Stimulated activated CD4-positive, alpha-beta T cell treated with anti-CD3 and anti-CD28 coated beads, TNF-alpha, amount 100 ng/mL, for 1 hour (primary cell): ENCODE data around the gene FLNB.
A peak's percentile ranks its signal among the peaks of the same experiment; 100 is the strongest.
"Not testable (repeated sequence)": the region's sequence is repeated elsewhere in the genome, so short reads cannot be mapped to it uniquely, and the experiment has no call there.

ENCODE experiments used
- DNase-seq, 3 donors: peaks; one replicate each; pipeline ENCODE4 v3.0.0-alpha.2; 2020; ENCODE audit warnings: low read depth in 3 of 3, low spot score in 1 of 3

FLNB gene

GRCh38 chr3:58200121-58200709 lies 192.0 kb downstream of the FLNB start:
- DNase-seq, result no peak

GRCh38 chr3:58200846-58201355 lies 192.7 kb downstream of the FLNB start:
- DNase-seq, result no peak

DNA sequence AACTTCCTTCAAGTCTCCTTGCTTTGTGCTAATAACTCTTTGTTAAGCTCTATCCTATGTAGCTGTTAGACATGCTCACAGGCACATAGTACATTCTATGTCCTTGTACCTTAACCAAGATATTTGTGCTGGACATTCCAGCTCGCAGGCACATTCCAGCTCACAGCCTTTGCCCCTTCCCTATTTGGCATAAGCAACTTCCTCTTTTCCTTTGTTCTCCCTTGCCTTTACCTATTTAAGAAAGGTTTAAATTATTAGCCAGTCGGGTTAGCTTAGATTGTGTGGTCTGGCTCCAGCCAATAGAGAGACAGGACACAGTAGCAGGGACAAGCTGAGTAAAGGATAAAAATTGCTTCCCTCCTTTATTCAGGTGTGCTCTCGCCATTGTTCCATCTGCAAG lies 193.2 kb downstream of the FLNB start:
- not testable (repeated sequence) for DNase-seq

- DNase-seq, result no peak
Measured at GRCh38 chr3:58202917-58203360, 194.7 kb downstream of the FLNB start.

DNA sequence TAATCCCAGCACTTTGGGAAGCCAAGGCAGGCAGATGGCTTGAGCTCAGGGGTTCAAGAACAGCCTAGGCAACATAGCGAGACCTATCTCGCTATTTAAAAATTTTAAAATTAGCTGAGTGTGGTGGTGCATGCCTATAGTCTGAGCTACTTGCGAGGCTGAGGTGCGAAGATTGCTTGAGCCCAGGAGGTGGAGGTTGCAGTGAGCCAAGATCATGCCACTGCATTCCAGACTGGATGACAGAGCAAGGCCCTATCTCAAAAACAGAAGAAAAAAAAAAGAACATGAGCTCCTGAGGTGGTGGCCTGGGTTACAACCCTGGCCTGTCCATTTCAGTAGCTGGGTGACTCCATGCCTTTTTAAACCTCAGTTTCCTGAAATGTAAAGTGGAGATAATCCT lies 195.3 kb downstream of the FLNB start:
- no peak for DNase-seq

DNA sequence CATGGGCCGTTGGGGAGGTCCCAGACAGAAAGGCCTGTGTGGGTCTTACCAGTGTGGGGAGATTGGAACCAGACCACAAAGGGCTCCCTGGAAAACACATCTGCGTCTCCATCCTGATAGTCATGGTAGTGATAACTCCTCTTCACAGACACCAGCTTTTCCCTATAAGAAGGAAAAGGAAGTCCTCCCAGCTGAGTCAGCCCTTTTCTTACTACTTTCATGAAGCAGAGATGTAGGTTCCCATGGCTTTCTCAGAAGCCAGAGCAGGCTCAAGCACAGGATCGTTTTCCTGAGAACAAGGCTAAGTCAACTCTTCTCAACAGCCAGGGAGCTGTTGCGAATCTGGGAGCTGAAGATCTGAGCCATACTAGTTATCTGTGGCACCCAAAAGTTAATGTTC lies 196.5 kb downstream of the FLNB start:
- DNase-seq, result no peak

GRCh38 chr3:58205981-58206380 lies 197.8 kb downstream of the FLNB start:
- DNase-seq, result no peak

- DNase-seq, result no peak
Measured at GRCh38 chr3:58206406-58207011, 198.3 kb downstream of the FLNB start.

DNA sequence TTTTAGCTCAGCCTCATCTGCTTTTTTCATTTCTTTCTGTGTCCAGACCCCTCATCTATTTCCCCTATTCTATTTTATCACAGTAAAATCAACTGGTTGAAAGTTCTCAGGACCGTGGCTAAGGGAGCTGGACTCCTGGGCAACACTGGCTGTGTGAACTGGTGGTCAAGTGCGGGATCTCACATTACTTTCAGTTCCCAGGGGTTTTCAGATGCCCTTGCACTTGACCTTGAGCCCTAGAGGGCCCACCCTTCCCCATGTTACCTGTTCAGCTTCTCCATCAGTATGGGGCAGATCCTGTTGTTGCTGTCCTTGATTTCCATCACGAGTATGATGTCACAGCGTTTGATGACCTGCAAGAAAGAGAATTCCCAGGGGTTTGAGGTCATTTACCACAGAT lies 199.7 kb downstream of the FLNB start:
- DNase-seq, result no peak

GRCh38 chr3:58209933-58210332 lies 201.7 kb downstream of the FLNB start:
- no peak for DNase-seq

- no peak for DNase-seq
Measured at GRCh38 chr3:58210761-58211460, 202.7 kb downstream of the FLNB start, which contains the start of gene DNASE1L3. Gene DNASE1L3, minus strand, starts transcription at chr3:58210972. Its CDS starts 66 bp downstream, at chr3:58210906.

- DNase-seq, result no peak
Measured at GRCh38 chr3:58214484-58215316, 206.5 kb downstream of the FLNB start.

DNA sequence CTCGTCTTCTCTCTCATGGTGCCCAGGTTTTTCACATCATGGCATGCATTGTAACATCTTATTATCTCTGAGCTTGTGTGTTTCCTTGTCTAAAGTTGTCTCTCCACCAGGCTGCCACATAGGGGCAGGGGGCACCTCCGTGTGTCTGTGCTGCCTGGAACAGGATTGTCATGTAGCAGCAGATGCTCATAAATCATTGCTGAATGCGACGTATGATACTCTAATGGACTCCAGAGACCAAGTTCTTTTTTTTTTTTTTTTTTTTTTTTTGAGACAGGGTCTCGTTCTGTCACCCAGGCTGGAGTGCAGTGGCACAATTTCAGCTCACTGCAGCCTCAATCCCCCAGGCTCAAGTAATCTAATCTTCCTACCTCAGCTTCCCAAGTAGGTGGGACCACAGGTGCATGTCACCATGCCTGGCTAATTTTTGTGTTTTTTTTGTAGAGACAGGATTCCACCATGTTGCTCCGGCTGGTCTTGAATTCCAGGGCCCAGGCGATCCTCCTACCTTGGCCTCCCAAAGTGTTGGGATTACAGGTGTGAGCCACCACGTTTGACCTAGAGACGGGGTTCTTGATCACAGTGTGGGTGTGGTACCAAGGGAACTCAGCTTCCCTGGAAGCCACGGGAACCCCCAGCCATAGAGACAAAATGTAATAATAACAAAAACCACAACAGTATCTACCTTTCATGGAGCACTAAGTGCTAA lies 207.2 kb downstream of the FLNB start:
- DNase-seq, result no peak

GRCh38 chr3:58216496-58217195 lies 208.4 kb downstream of the FLNB start:
- no peak for DNase-seq

DNA sequence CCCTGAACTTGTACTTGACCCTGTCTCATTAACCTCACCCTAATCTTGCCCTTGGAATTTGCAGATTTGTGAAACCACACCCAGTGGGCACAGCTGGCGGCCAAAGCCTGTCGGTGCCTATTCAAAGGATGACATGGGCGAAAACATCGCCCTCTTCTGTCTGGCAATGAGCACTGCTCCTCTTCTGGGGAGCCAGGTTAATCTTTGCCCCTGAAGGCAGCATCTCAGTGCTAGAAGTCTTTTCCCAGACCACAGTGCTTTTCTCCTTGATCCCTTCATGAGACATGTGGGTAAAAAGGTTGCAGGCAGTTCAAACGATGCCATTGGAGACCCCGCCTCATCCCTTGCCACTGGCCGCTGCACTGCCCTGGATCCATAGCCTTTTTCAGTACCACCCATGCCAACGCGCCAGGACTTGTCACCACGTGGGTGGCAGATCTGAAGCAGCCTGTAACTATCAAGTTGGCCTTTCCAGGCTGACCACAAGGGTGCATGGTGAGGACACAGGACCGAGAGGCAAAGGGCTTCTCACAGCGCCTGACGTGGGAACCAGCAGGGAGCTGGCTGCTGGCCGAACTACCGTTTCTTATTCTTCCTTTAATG lies 209.1 kb downstream of the FLNB start:
- peak in 2 of 3 donors; percentile 17 to 28 for DNase-seq

DNA sequence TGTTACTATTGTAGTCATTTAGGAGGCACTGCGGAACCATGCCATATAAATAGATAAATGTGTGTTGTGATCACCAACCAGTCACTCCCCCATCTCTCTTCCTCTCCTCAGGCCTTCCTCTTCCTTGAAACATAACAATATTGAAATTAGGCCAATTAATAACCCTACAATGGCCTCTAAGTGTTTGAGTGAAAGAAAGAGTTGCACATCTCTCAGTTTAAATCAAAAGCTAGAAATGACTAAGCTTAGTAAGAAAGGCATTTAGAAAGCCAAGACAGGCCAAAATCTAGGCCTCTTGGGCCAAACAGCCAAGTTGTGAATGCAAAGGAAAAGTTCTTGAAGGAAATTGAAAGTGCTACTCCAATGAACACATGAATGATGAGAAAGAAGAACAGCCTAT lies 210.7 kb downstream of the FLNB start:
- no peak for DNase-seq
